ENCODE results near the gene ZCCHC9. TPM values are rescaled to one million over a fixed set of nuclear protein-coding genes. Genes with fewer than 3 reads are reported as not detected.

ZCCHC9 gene, protein sequence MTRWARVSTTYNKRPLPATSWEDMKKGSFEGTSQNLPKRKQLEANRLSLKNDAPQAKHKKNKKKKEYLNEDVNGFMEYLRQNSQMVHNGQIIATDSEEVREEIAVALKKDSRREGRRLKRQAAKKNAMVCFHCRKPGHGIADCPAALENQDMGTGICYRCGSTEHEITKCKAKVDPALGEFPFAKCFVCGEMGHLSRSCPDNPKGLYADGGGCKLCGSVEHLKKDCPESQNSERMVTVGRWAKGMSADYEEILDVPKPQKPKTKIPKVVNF
- total RNA-seq (2014; rRNA removed; shearing (Covaris generic)) (20.2 and 24.3 TPM in 2 replicates), polyA plus RNA-seq (2016; fragmentation: Nextera tagmentation; extraction: Ambion mirVana) (18.9 and 21.2 TPM in 2 replicates)

DNA sequence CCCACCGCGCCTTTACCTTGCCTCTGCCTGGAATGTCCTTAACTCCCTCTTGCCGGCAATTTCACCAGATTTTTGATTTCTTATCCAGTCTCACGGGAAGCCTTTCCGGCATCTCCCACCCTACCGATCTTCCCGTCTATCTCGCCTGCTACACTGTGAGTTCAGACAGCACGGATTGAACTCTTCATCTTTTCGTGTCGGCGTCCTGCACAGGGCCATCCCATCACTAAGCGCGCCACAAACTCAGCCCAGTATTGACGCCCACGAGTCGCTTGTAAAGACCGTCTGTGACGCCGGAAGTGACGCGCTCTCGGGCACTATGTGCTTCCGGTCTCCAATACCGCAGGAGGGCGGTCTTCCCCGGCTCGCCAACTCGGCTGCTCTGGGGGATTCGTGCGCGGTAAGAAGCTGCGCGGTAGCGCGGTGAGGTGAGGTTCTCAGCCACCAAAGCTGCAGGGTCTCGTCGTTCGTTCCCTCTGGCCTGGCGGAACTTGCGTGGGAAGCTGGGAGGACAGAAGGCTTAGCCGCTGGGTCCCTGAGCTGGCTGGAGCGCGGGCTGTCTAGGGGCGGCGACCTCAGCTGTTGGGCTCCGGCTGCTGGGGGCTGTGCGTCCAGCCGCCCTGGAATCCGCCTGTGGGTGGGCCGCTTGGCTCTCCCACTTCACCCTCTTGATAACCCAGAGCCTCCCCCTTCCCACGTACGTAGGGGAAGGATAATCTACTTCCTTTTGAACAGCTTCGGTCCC, at the start of gene ZCCHC9:
ZCCHC9 (plus strand) TSS at position 317 of the 745 bp plus-strand sequence. CDS start 3,171 bp downstream, outside the sequence.
- no peak for TF ChIP-seq EZH2 (IDR thresholded peaks at IDR 0.05; ENCODE audit: insufficient read depth, poor library complexity, severe bottlenecking)
- no peak for TF ChIP-seq EZH2phosphoT487 (IDR thresholded peaks at IDR 0.05; ENCODE audit: insufficient read depth, low read depth)
- Histone ChIP-seq H4K20me1 (ENCODE audit: insufficient read depth) (no peaks in the 10 kb centered on the region), H3K4me2 (ENCODE audit: unreplicated experiment) (peak within 1 kb of the TSS; percentile 97), H3K9ac (peak within 1 kb of the TSS; percentile 96), H3K79me2 (ENCODE audit: insufficient read depth) (peaks cover 75% of the 10 kb centered on the region), H3F3A (ENCODE audit: insufficient read depth) (peaks cover 11% of the 10 kb centered on the region; the same call in 1 of the 2 replicates), H3K36me3 (ENCODE audit: low read depth) (peaks cover 5% of the 10 kb centered on the region; the same call in 1 of the 2 replicates), H3K4me3 (peak within 1 kb of the TSS; percentile 92), H3K9me2 (ENCODE audit: insufficient read depth) (no peaks in the 10 kb centered on the region), H3K27ac (peak within 1 kb of the TSS; percentile 86), H3K9me3 (ENCODE audit: low read depth) (no peaks in the 10 kb centered on the region), H3K4me1 (ENCODE audit: insufficient read depth) (peaks cover 30% of the 10 kb centered on the region), H2AFZ (peak within 1 kb of the TSS; percentile 99), H3K27me3 (replicated peaks; ENCODE audit: insufficient read depth) (no peaks in the 10 kb centered on the region)
- WGBS, 2 experiments (ENCODE audit: low coverage in 1 of 2, low lambda C conversion rate in 2 of 2, missing lambda C conversion rate in 2 of 2), result 1% methylated on average over 47 to 51 of the region's 54 CpGs
- in situ Hi-C loops (cut with MboI), result no loop called here
- DNase-seq, result peak; percentile 99

DNA sequence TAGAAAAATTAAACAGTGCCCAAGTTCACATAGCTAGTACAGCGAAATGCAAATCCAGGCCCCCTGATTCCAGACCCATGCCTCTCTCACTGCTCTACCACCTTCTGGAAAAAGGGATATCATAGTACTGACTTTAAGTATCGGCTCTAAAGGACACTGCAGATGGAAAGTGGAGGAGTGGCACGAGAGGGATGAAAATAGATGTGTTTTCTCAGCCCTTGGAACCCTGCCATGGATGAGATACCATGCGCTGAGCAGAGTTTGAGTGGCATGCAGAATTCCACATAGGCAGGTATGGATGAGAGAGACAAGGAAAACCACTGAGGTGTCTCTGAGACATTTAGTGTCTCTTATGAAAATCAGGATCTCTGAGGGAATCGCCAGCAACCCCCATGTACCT, 49.5 kb upstream of the ZCCHC9 start:
- no peak overlapping the region for H3K4me3 ChIP-seq
- no peaks in the 10 kb centered on the region; the same call in 1 of the 2 replicates for H3K36me3 ChIP-seq (ENCODE audit: low read depth)
- no peak overlapping the region for H3K9ac ChIP-seq
- 90 to 91% methylated on average over 5 of the region's 5 CpGs for WGBS, 2 experiments (ENCODE audit: low coverage in 1 of 2, low lambda C conversion rate in 2 of 2, missing lambda C conversion rate in 2 of 2)
- no peaks in the 10 kb centered on the region for H3K27me3 ChIP-seq (replicated peaks; ENCODE audit: insufficient read depth)
- DNase-seq, result no peak
- H3K27ac ChIP-seq, result no peak overlapping the region
- TF ChIP-seq EZH2phosphoT487 (IDR thresholded peaks at IDR 0.05; ENCODE audit: insufficient read depth, low read depth) (no peak), EZH2 (IDR thresholded peaks at IDR 0.05; ENCODE audit: insufficient read depth, poor library complexity, severe bottlenecking) (no peak)
- no peaks in the 10 kb centered on the region for H3F3A ChIP-seq (ENCODE audit: insufficient read depth)
- H3K79me2 ChIP-seq (ENCODE audit: insufficient read depth), result no peaks in the 10 kb centered on the region
- in situ Hi-C loops (cut with MboI), result no loop called here
- H4K20me1 ChIP-seq (ENCODE audit: insufficient read depth), result no peaks in the 10 kb centered on the region
- 0 out of 2 replicates have a peak, but pooled peaks cover 2% of the 10 kb centered on the region for H3K4me1 ChIP-seq (ENCODE audit: insufficient read depth)
- no peak overlapping the region for H2AFZ ChIP-seq
- no peaks in the 10 kb centered on the region for H3K9me2 ChIP-seq (ENCODE audit: insufficient read depth)
- H3K4me2 ChIP-seq (ENCODE audit: unreplicated experiment), result no peak overlapping the region
- no peaks in the 10 kb centered on the region for H3K9me3 ChIP-seq (ENCODE audit: low read depth)

DNA sequence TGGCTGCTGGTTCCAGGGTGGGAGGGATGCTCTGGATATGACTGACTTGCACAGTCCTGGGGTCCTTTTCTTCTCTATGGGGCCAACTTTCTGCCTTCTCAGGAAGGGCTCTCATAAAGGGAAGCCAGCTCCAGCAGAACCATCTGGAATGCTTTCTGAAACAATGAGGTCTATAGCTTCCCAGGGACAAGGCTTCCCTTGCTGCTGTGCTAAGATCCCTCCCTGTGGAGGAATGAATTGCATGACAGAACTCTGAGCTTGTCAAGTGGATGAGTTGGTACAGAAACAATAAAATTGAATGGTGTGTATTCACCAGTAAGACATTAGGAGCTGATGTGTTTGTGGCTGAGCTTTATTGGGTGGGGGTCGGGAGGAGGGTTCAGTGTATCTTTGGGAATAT, 48.5 kb upstream of the ZCCHC9 start:
- WGBS, 2 experiments (ENCODE audit: low coverage in 1 of 2, low lambda C conversion rate in 2 of 2, missing lambda C conversion rate in 2 of 2), result 94 to 97% methylated on average over 1 of the region's 1 CpG
- Histone ChIP-seq H4K20me1 (ENCODE audit: insufficient read depth) (no peaks in the 10 kb centered on the region), H2AFZ (no peak overlapping the region), H3K4me1 (ENCODE audit: insufficient read depth) (no peaks in the 10 kb centered on the region), H3K4me3 (no peak overlapping the region), H3K79me2 (ENCODE audit: insufficient read depth) (no peaks in the 10 kb centered on the region), H3F3A (ENCODE audit: insufficient read depth) (no peaks in the 10 kb centered on the region), H3K36me3 (ENCODE audit: low read depth) (no peaks in the 10 kb centered on the region; the same call in 1 of the 2 replicates), H3K9me3 (ENCODE audit: low read depth) (no peaks in the 10 kb centered on the region), H3K9me2 (ENCODE audit: insufficient read depth) (no peaks in the 10 kb centered on the region), H3K27me3 (replicated peaks; ENCODE audit: insufficient read depth) (no peaks in the 10 kb centered on the region), H3K27ac (no peak overlapping the region), H3K9ac (no peak overlapping the region), H3K4me2 (ENCODE audit: unreplicated experiment) (no peak overlapping the region)
- DNase-seq, result no peak
- in situ Hi-C loops (cut with MboI), result no loop called here
- TF ChIP-seq EZH2phosphoT487 (IDR thresholded peaks at IDR 0.05; ENCODE audit: insufficient read depth, low read depth) (no peak), EZH2 (IDR thresholded peaks at IDR 0.05; ENCODE audit: insufficient read depth, poor library complexity, severe bottlenecking) (no peak)

DNA sequence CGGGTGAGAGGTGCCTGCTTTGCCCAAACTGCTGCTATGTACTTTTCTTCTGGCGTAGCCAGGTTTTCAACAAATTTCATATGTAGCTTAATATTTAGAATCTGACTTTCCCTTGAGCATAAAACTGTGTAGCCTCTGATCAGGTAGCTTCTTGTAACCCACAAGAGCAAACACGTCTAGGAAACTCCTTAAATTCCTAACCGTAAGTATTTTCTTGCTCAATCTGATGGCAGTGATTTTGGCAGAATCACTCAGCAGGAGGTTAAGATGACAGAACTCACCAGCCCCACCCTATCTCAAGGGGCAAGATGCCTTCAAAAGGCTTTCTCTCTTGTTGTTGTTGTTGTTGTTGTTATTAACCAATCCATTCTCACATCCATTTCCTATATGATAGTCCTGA, 47.5 kb upstream of the ZCCHC9 start:
- no peak for DNase-seq
- no peaks in the 10 kb centered on the region; the same call in 1 of the 2 replicates for H3K36me3 ChIP-seq (ENCODE audit: low read depth)
- H4K20me1 ChIP-seq (ENCODE audit: insufficient read depth), result no peaks in the 10 kb centered on the region
- H3K4me3 ChIP-seq, result no peak overlapping the region
- WGBS, 2 experiments (ENCODE audit: low coverage in 1 of 2, low lambda C conversion rate in 2 of 2, missing lambda C conversion rate in 2 of 2), result 96 to 97% methylated on average over 4 of the region's 4 CpGs
- no peak overlapping the region for H2AFZ ChIP-seq
- no peak overlapping the region for H3K27ac ChIP-seq
- no peak overlapping the region for H3K4me2 ChIP-seq (ENCODE audit: unreplicated experiment)
- no peaks in the 10 kb centered on the region for H3F3A ChIP-seq (ENCODE audit: insufficient read depth)
- no peaks in the 10 kb centered on the region for H3K27me3 ChIP-seq (replicated peaks; ENCODE audit: insufficient read depth)
- in situ Hi-C loops (cut with MboI), result no loop called here
- H3K79me2 ChIP-seq (ENCODE audit: insufficient read depth), result no peaks in the 10 kb centered on the region
- H3K4me1 ChIP-seq (ENCODE audit: insufficient read depth), result no peaks in the 10 kb centered on the region
- H3K9ac ChIP-seq, result no peak overlapping the region
- no peaks in the 10 kb centered on the region for H3K9me2 ChIP-seq (ENCODE audit: insufficient read depth)
- TF ChIP-seq EZH2phosphoT487 (IDR thresholded peaks at IDR 0.05; ENCODE audit: insufficient read depth, low read depth) (no peak), EZH2 (IDR thresholded peaks at IDR 0.05; ENCODE audit: insufficient read depth, poor library complexity, severe bottlenecking) (no peak)
- H3K9me3 ChIP-seq (ENCODE audit: low read depth), result no peaks in the 10 kb centered on the region

Measured in GM23248 (cell line).